Pons (tissue), 1 donor: ENCODE measurements around the gene PLXNA2.
A peak's percentile ranks its signal among the peaks of the same experiment; 100 is the strongest.

Experiments
- DNase-seq: peaks from one replicate; pipeline ENCODE4 v3.0.0-alpha.2; 2016; ENCODE audit warnings: low spot score

Gene PLXNA2

GRCh38 chr1:208243967-208244916 is at the start of gene PLXNA2:
TSS of gene PLXNA2 (minus strand) at chr1:208244384. CDS start at chr1:208217922, 26,462 bp downstream.
- no peak for DNase-seq

GRCh38 chr1:208292908-208293307 is 48.7 kb upstream of the PLXNA2 start:
- no peak for DNase-seq

- peak; percentile 7 for DNase-seq
These were observed 47.9 kb upstream of the PLXNA2 start for GRCh38 chr1:208291923-208292711.

GRCh38 chr1:208291129-208291528 is 46.9 kb upstream of the PLXNA2 start:
- DNase-seq, result no peak

- no peak for DNase-seq
These were observed 45.5 kb upstream of the PLXNA2 start for GRCh38 chr1:208289716-208290115.

- no peak for DNase-seq
These were observed 44.3 kb upstream of the PLXNA2 start for GRCh38 chr1:208288495-208288894.

- DNase-seq, result no peak
These were observed 36.7 kb upstream of the PLXNA2 start for GRCh38 chr1:208280681-208281450.

- no peak for DNase-seq
These were observed 35.8 kb upstream of the PLXNA2 start for GRCh38 chr1:208279826-208280588.

GRCh38 chr1:208278638-208279037 is 34.5 kb upstream of the PLXNA2 start:
- no peak for DNase-seq

- no peak for DNase-seq
These were observed 32.7 kb upstream of the PLXNA2 start for GRCh38 chr1:208276757-208277435.

- no peak for DNase-seq
These were observed 30.9 kb upstream of the PLXNA2 start for GRCh38 chr1:208275083-208275482.

- DNase-seq, result no peak
These were observed 29.3 kb upstream of the PLXNA2 start for GRCh38 chr1:208273386-208274017.

GRCh38 chr1:208272713-208273112 is 28.5 kb upstream of the PLXNA2 start:
- DNase-seq, result no peak

- DNase-seq, result no peak
These were observed 28.1 kb upstream of the PLXNA2 start for GRCh38 chr1:208272311-208272710.

GRCh38 chr1:208271236-208271635 is 27.1 kb upstream of the PLXNA2 start:
- no peak for DNase-seq

- DNase-seq, result no peak
These were observed 26.5 kb upstream of the PLXNA2 start for GRCh38 chr1:208270651-208271141.

GRCh38 chr1:208269338-208269666 is 25.1 kb upstream of the PLXNA2 start:
- DNase-seq, result no peak

- DNase-seq, result no peak
These were observed 24.6 kb upstream of the PLXNA2 start for GRCh38 chr1:208268541-208269337.

- DNase-seq, result no peak
These were observed 21.3 kb upstream of the PLXNA2 start for GRCh38 chr1:208265525-208265924.

- DNase-seq, result no peak
These were observed 20.9 kb upstream of the PLXNA2 start for GRCh38 chr1:208265122-208265469.
